ENCODE data around the gene DDO. TPM values are rescaled to one million over a fixed set of nuclear protein-coding genes. Genes with fewer than 3 reads are reported as not detected.

The DDO gene
- total RNA-seq, 1 donor from 2014 or later = 0.29 TPM

- H3K36me3 ChIP-seq (ENCODE audit: control insufficient read depth, insufficient read depth, low read length) = no peaks in the 10 kb centered on the region
- DNase-seq (ENCODE audit: low read depth) = no peak
- no peak overlapping the region for H3K4me3 ChIP-seq (ENCODE audit: low read depth, low read length)
- no peak for TF ChIP-seq CTCF (IDR thresholded peaks at IDR 0.05; ENCODE audit: insufficient read depth, low read length, poor library complexity, severe bottlenecking)
- no peaks in the 10 kb centered on the region for H3K27me3 ChIP-seq (ENCODE audit: control insufficient read depth, insufficient read depth, low read length)
These were observed 24.7 kb upstream of the DDO start for GRCh38 chr6:110440026-110440425.

- no peak for DNase-seq (ENCODE audit: low read depth)
- no peak for TF ChIP-seq CTCF (IDR thresholded peaks at IDR 0.05; ENCODE audit: insufficient read depth, low read length, poor library complexity, severe bottlenecking)
- H3K4me3 ChIP-seq (ENCODE audit: low read depth, low read length) = no peak overlapping the region
- H3K36me3 ChIP-seq (ENCODE audit: control insufficient read depth, insufficient read depth, low read length) = no peaks in the 10 kb centered on the region
- H3K27me3 ChIP-seq (ENCODE audit: control insufficient read depth, insufficient read depth, low read length) = no peaks in the 10 kb centered on the region
These were observed 24.0 kb upstream of the DDO start for GRCh38 chr6:110439356-110439755.

- H3K36me3 ChIP-seq (ENCODE audit: control insufficient read depth, insufficient read depth, low read length) = no peaks in the 10 kb centered on the region
- H3K4me3 ChIP-seq (ENCODE audit: low read depth, low read length) = no peak overlapping the region
- no peak for TF ChIP-seq CTCF (IDR thresholded peaks at IDR 0.05; ENCODE audit: insufficient read depth, low read length, poor library complexity, severe bottlenecking)
- H3K27me3 ChIP-seq (ENCODE audit: control insufficient read depth, insufficient read depth, low read length) = peaks cover 2% of the 10 kb centered on the region
- DNase-seq (ENCODE audit: low read depth) = no peak
These were observed 19.7 kb upstream of the DDO start for GRCh38 chr6:110434961-110435602.

GRCh38 chr6:110432285-110432900, 17.0 kb upstream of the DDO start:
- TF ChIP-seq CTCF (IDR thresholded peaks at IDR 0.05; ENCODE audit: insufficient read depth, low read length, poor library complexity, severe bottlenecking) = no peak
- Histone ChIP-seq H3K36me3 (ENCODE audit: control insufficient read depth, insufficient read depth, low read length) (no peaks in the 10 kb centered on the region), H3K4me3 (ENCODE audit: low read depth, low read length) (no peak overlapping the region), H3K27me3 (ENCODE audit: control insufficient read depth, insufficient read depth, low read length) (peaks cover 2% of the 10 kb centered on the region)
- no peak for DNase-seq (ENCODE audit: low read depth)

GRCh38 chr6:110430741-110431140, 15.4 kb upstream of the DDO start:
- DNase-seq (ENCODE audit: low read depth) = no peak
- no peak for TF ChIP-seq CTCF (IDR thresholded peaks at IDR 0.05; ENCODE audit: insufficient read depth, low read length, poor library complexity, severe bottlenecking)
- H3K27me3 ChIP-seq (ENCODE audit: control insufficient read depth, insufficient read depth, low read length) = peaks cover 2% of the 10 kb centered on the region
- no peak overlapping the region for H3K4me3 ChIP-seq (ENCODE audit: low read depth, low read length)
- H3K36me3 ChIP-seq (ENCODE audit: control insufficient read depth, insufficient read depth, low read length) = no peaks in the 10 kb centered on the region

GRCh38 chr6:110430236-110430635, 14.9 kb upstream of the DDO start:
- no peak for TF ChIP-seq CTCF (IDR thresholded peaks at IDR 0.05; ENCODE audit: insufficient read depth, low read length, poor library complexity, severe bottlenecking)
- H3K36me3 ChIP-seq (ENCODE audit: control insufficient read depth, insufficient read depth, low read length) = no peaks in the 10 kb centered on the region
- DNase-seq (ENCODE audit: low read depth) = no peak
- H3K27me3 ChIP-seq (ENCODE audit: control insufficient read depth, insufficient read depth, low read length) = peaks cover 2% of the 10 kb centered on the region
- no peak overlapping the region for H3K4me3 ChIP-seq (ENCODE audit: low read depth, low read length)
